Pancreas (tissue), 10 donors: ENCODE data around the gene ITGB4. TPM values are rescaled to one million over a fixed set of nuclear protein-coding genes. Genes with fewer than 3 reads are reported as not detected.

ENCODE experiments used
- ATAC-seq, 4 donors: fragments of 200-7000 bp; cut with Tn5 transposase; one replicate each; pipeline versions ENCODE4 v1.8.0 to v1.9.1; 2020; ENCODE audit warnings: mild to moderate bottlenecking in 4 of 4, moderate library complexity in 4 of 4
- DNase-seq, 6 donors: peaks; one replicate each; pipeline ENCODE4 v3.0.0-alpha.2; 2020
- FAIRE-seq: peaks from 2 replicates; lab custom pipeline; 2012; peaks lifted over from hg19 to GRCh38; lab: Jason Lieb, UNC
- H3K27ac ChIP-seq, 4 donors: fragments of 200-600 bp; sonication (generic); 1 replicate in 3 of 4; 2 replicates in 1 of 4; pipeline versions ENCODE4 v1.5.0 to v1.8.0; 2020
- H3K27me3 ChIP-seq, 4 donors: fragments of 200-600 bp; one replicate each; pipeline ENCODE4 v1.8.0; 2021
- H3K36me3 ChIP-seq, 3 donors: fragments of 200-600 bp; sonication (generic) in 1 of 3; one replicate each; pipeline versions ENCODE4 v1.5.0 to v1.8.0; 2020 to 2021
- H3K4me1 ChIP-seq, 3 donors: fragments of 200-600 bp; one replicate each; pipeline ENCODE4 v1.8.0; 2021
- H3K4me3 ChIP-seq, 4 donors: fragments of 200-600 bp; sonication (generic) in 2 of 4; one replicate each; pipeline versions ENCODE4 v1.5.0 to v1.8.0; 2020 to 2021
- H3K9me3 ChIP-seq, 4 donors: fragments of 200-600 bp; one replicate each; pipeline ENCODE4 v1.8.0; 2021
- CTCF ChIP-seq, 4 donors: fragments of 200-600 bp; sonication (generic) in 3 of 4; IDR thresholded peaks; one replicate each; pipeline versions ENCODE4 v1.5.0 to v1.8.0; 2021; ENCODE audit warnings: antibody characterized with exemption in 4 of 4
- WGBS, 2 donors: extraction: QIAGEN DNeasy Blood & Tissue Kit; methylation state at CpG; one replicate each; pipeline ENCODE4 v1.1.7; 2013; 5-methylcytosine and 5-hydroxymethylcytosine counted together
- intact Hi-C, 3 donors: fragments of 100-400 bp; cut with DNase I; formaldehyde crosslinking; loops; one replicate each; pipeline versions ENCODE4 v1.11.1 to v1.14.2; 2022
- polyA plus RNA-seq, 2 donors: library from polyadenylated mRNA; stranded (reverse); fragments of 200-250 nt; gene quantifications; one replicate each; pipeline ENCODE4 v1.2.3, GENCODE V29; 2013
- total RNA-seq, 6 donors: library from RNA; stranded (reverse); fragmentation: NEBNext Ultra II Directional in 4 of 6; extraction: Animal tissue kit (Norgen Biotek cat#: 25700) in 4 of 6; gene quantifications; one replicate each; pipeline versions ENCODE4 v1.2.1 to v1.2.4, GENCODE V29; 2021 to 2023
- donor health status: healthy with polysubstance abuse.
- donor health status: DM: no; HTN: no; CAD: no; lungs with moderate emphysema.
- donor health status: DM: no; HTN: no; CAD: no.
- donor health status: control.
- donor health status: control.
- donor health status: Bipolar disorder and iron deficiency.
- donor health status: DM: yes; HTN: yes; CAD: no.
- donor health status: DM: no; HTN: no; CAD: no.
- donor health status: DM: no; HTN: no; CAD: no.
- donor health status: DM: yes; HTN: yes; CAD: no.

Gene ITGB4
- total and polyA plus RNA-seq, 8 donors = 16.4 to 50.5 (median 22.7) TPM

DNA sequence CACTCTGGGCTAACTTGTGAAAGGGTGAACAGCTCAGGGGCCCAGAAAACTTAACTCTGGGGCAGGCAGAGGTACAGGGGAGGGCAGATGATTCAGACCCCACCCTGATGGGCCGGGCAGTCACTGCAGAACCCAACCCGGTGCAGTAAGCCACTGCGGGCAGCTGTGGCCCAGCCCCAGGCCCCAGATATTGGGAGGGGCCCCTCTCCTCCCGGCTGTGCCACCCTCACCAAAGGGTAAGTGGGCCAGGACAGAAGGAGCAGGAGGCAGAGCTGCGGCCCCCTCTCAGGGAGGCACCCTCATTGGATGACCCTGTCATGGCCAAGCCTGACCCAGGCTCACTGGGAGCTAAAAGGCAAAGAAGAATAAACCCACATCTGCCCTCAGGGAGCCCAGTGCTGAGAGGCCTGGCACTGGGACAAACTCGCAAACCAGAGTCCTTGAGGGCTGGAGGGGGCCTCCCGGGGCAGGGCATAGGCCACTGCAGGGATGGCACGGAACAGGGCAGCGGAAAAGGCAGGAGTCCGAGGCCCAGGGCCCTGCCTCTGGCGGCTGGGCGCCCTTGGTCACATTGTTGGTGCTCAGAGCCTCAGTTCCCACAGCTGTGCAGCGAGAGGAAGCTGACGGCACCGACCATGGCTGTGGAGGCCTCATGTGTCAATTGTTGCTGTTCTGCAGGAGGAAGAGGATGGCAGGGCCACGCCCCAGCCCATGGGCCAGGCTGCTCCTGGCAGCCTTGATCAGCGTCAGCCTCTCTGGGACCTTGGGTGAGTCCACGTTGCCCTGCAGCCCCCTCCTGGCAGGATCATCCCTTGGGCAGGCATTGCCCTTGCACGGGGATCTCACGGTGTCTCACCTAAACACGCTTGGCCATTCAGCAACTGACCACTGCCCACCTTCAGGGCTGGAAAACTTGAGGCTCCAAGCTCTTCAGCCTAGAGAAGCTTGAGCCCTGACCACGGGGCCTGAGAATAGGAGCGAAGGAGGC lies 3.1 kb downstream of the ITGB4 start:
- Histone ChIP-seq H3K9me3 (no peaks in the 10 kb centered on the region), H3K36me3 (peaks cover 0 to 1% (median 0%) of the 10 kb centered on the region in 3 donors), H3K27ac (no peak overlapping the region), H3K27me3 (no peaks in the 10 kb centered on the region), H3K4me3 (no peak overlapping the region), H3K4me1 (peaks cover 0 to 9% (median 0%) of the 10 kb centered on the region in 3 donors)
- DNase-seq (peak in 1 of 6 donors; percentile 55), FAIRE-seq (no peak), ATAC-seq (no peak)
- 87 to 89% methylated on average over 23 of the region's 23 CpGs for WGBS, 2 donors
- TF ChIP-seq CTCF (IDR thresholded peaks at IDR 0.05) = no peak
- intact Hi-C loops = no loop called here

DNA sequence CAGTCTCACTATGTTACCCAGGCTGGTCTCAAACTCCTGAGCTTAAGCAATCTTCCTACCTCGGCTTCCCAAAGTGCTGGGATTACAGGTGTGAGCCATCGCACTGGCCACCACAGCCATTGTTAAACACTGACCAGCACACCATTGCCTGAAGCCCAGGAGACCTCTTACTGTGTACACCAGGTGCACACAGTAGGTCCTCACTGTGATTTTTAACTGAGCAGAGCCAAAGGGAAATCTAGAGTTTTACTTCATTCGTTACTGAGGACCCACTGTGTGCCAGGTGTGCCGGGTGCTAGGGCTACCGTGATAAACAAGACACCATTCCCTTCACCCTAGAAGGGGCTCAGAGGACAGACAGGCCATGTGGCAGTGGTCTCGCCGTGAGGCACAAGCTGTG lies 4.2 kb downstream of the ITGB4 start:
- Histone ChIP-seq H3K9me3 (no peaks in the 10 kb centered on the region), H3K27me3 (no peaks in the 10 kb centered on the region), H3K27ac (no peak overlapping the region), H3K4me1 (peaks cover 0 to 6% (median 0%) of the 10 kb centered on the region in 3 donors), H3K4me3 (no peak overlapping the region), H3K36me3 (peaks cover 0 to 5% (median 0%) of the 10 kb centered on the region in 3 donors)
- ATAC-seq = no peak
- intact Hi-C loops = no loop called here
- TF ChIP-seq CTCF (IDR thresholded peaks at IDR 0.05) = no peak
- DNase-seq = no peak
- 84 to 91% methylated on average over 7 of the region's 7 CpGs for WGBS, 2 donors
- no peak for FAIRE-seq

DNA sequence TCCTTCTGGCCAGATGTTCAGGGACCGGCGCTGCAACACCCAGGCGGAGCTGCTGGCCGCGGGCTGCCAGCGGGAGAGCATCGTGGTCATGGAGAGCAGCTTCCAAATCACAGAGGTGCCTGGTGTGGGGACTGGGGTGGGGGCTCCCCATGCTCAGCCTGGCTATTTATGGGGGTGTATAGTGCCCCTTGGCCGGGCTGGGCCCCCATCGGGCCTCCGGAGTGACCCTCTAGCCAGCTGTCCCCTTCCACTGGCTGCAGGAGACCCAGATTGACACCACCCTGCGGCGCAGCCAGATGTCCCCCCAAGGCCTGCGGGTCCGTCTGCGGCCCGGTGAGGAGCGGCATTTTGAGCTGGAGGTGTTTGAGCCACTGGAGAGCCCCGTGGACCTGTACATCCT lies 6.1 kb downstream of the ITGB4 start:
- H3K4me1 ChIP-seq = no peaks in the 10 kb centered on the region
- H3K9me3 ChIP-seq = no peaks in the 10 kb centered on the region
- H3K27me3 ChIP-seq = no peaks in the 10 kb centered on the region
- ATAC-seq = no peak
- no peak for TF ChIP-seq CTCF (IDR thresholded peaks at IDR 0.05)
- H3K36me3 ChIP-seq = peaks cover 0 to 13% (median 0%) of the 10 kb centered on the region in 3 donors
- no peak for DNase-seq
- FAIRE-seq = no peak
- 91 to 93% methylated on average over 18 of the region's 18 CpGs for WGBS, 2 donors
- intact Hi-C loops = no loop called here
- H3K4me3 ChIP-seq = no peak overlapping the region
- no peak overlapping the region for H3K27ac ChIP-seq

DNA sequence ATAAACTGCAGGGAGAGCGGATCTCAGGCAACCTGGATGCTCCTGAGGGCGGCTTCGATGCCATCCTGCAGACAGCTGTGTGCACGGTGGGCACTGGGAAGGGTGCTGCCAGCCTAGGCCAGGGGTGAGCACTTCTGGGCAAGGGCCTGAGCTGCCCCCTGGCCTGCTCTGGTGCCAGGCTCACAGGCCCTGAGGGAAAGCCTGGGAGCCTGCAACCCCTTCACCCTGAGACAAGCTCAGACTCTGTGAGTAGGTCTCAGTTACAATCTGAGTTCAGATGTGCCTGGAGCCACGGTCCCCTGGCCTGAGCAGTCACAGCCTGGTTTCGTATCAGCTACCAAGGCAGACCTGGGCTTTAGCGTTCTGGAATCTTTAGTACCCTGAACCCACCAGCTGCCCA lies 8.1 kb downstream of the ITGB4 start:
- DNase-seq = peak in 1 of 6 donors; percentile 28
- intact Hi-C loops = no loop called here

More for the DNA sequence above, 8.1 kb downstream of the ITGB4 start:
- no peaks in the 10 kb centered on the region for H3K27me3 ChIP-seq
- no peak for TF ChIP-seq CTCF (IDR thresholded peaks at IDR 0.05)
- peaks cover 0 to 13% (median 0%) of the 10 kb centered on the region in 3 donors for H3K36me3 ChIP-seq
- H3K27ac ChIP-seq = no peak overlapping the region
- H3K4me1 ChIP-seq = no peaks in the 10 kb centered on the region
- ATAC-seq (no peak), FAIRE-seq (no peak)
- H3K9me3 ChIP-seq = no peaks in the 10 kb centered on the region
- H3K4me3 ChIP-seq = no peak overlapping the region
- 91 to 95% methylated on average over 7 of the region's 7 CpGs for WGBS, 2 donors
